ENCODE data around the gene MYO7B. TPM values are rescaled to one million over a fixed set of nuclear protein-coding genes. Genes with fewer than 3 reads are reported as not detected.

MYO7B gene
- polyA plus RNA-seq (2013) = 0.98 TPM

- no peak for DNase-seq
- no peaks in the 10 kb centered on the region for H3K36me3 ChIP-seq (ENCODE audit: control insufficient read depth in 4 of 4, insufficient read depth in 4 of 4, low read length in 3 of 4)
- H3K4me3 ChIP-seq (ENCODE audit: control insufficient read depth in 1 of 7, extremely low read depth in 1 of 7, insufficient read depth in 4 of 7, low read depth in 2 of 7, low read length in 6 of 7) = no peak within 1 kb of the TSS
- peaks cover 0 to 2% (median 0%) of the 10 kb centered on the region in 5 experiments for H3K27me3 ChIP-seq (replicated peaks in 2 of 5; ENCODE audit: control insufficient read depth in 4 of 5, insufficient read depth in 5 of 5, low read length in 4 of 5)
- H3K9me3 ChIP-seq (ENCODE audit: control extremely low read depth in 1 of 5, control insufficient read depth in 4 of 5, insufficient read depth in 2 of 5, low read depth in 1 of 5, low read length in 4 of 5) = peaks cover 0 to 1% (median 0%) of the 10 kb centered on the region in 5 experiments
- ChIA-PET POLR2A (no interaction called here), CTCF (no interaction called here)
- no peak within 1 kb of the TSS for H3K27ac ChIP-seq (ENCODE audit: insufficient read depth in 1 of 2, low read depth in 1 of 2, low read length in 2 of 2, poor library complexity in 1 of 2, severe bottlenecking in 2 of 2)
- 83% methylated on average over 9 of the region's 11 CpGs for WGBS (ENCODE audit: insufficient coverage)
- H3K4me1 ChIP-seq (ENCODE audit: control extremely low read depth in 1 of 4, control insufficient read depth in 4 of 4, insufficient read depth in 4 of 4, low read length in 3 of 4) = no peaks in the 10 kb centered on the region
Observed at GRCh38 chr2:127535422-127535901, at the start of gene MYO7B. TSS of gene MYO7B (plus strand) at chr2:127535683. CDS start at chr2:127559723, 24,040 bp downstream.

- Histone ChIP-seq H3K36me3 (ENCODE audit: control insufficient read depth in 4 of 4, insufficient read depth in 4 of 4, low read length in 3 of 4) (peaks cover 23 to 78% (median 38%) of the 10 kb centered on the region in 4 experiments), H3K4me1 (ENCODE audit: control extremely low read depth in 1 of 4, control insufficient read depth in 4 of 4, insufficient read depth in 4 of 4, low read length in 3 of 4) (peaks cover 20 to 38% (median 32%) of the 10 kb centered on the region in 4 experiments), H3K4me3 (ENCODE audit: control insufficient read depth in 1 of 7, extremely low read depth in 1 of 7, insufficient read depth in 4 of 7, low read depth in 2 of 7, low read length in 6 of 7) (peak overlapping the region in 3 of 7 experiments; percentile 5 to 65 (median 11)), H3K9me3 (ENCODE audit: control extremely low read depth in 1 of 5, control insufficient read depth in 4 of 5, insufficient read depth in 2 of 5, low read depth in 1 of 5, low read length in 4 of 5) (no peaks in the 10 kb centered on the region), H3K27me3 (replicated peaks in 2 of 5; ENCODE audit: control insufficient read depth in 4 of 5, insufficient read depth in 5 of 5, low read length in 4 of 5) (no peaks in the 10 kb centered on the region), H3K27ac (ENCODE audit: insufficient read depth in 1 of 2, low read depth in 1 of 2, low read length in 2 of 2, poor library complexity in 1 of 2, severe bottlenecking in 2 of 2) (peak overlapping the region; percentile 1 to 60)
- ChIA-PET CTCF (interaction anchor here (0.6 to 1.1 kb wide), 2 partner anchors 144 to 161 kb away, joined by 3 read pairs; no protein-coding TSS in a partner anchor), POLR2A (no interaction called here)
- 20% methylated on average over 4 of the region's 5 CpGs for WGBS (ENCODE audit: insufficient coverage)
- no peak for DNase-seq
Observed at GRCh38 chr2:127485694-127486071, 49.8 kb upstream of the MYO7B start.

DNA sequence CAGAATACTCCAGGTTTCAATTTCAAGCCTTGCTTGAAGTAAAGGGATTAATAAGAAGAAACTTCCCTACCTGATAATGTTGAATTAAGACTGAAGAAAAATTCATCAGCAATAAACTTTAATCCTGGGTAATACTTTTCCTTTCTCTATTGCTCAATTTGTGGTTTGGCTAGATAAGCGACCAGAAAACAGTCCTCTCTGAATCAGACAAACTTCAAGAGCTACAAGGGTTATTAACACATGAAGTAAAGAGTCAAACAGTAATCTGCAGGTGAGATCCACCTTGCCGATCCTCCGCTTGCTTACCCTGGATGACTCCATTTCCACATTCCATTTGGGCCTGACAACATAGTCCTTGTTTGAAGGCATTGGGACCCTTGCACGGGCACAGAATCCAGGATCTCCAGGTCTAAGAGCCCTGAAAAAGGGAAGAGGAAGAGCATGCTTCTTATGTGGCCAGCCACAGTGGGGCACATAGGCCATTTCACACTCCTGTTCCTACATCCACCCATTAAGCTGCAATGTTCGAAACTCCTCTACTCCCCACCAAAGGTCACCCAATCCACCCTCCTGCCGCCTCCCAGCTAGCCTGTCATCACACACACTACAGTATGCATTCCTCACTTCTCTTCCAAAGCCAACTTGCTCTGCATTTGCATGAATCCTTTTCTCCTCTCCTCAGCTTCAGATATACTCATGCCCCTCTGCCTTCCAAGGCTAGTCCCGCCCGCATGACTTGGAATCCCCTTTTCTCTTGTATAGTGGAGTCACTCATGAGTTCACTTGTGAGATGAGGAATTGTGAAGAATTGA lies 49.0 kb upstream of the MYO7B start:
- Histone ChIP-seq H3K36me3 (ENCODE audit: control insufficient read depth in 4 of 4, insufficient read depth in 4 of 4, low read length in 3 of 4) (peaks cover 22 to 76% (median 36%) of the 10 kb centered on the region in 4 experiments), H3K4me3 (ENCODE audit: control insufficient read depth in 1 of 7, extremely low read depth in 1 of 7, insufficient read depth in 4 of 7, low read depth in 2 of 7, low read length in 6 of 7) (peak overlapping the region in 3 of 7 experiments; percentile 24 to 65 (median 34)), H3K27ac (ENCODE audit: insufficient read depth in 1 of 2, low read depth in 1 of 2, low read length in 2 of 2, poor library complexity in 1 of 2, severe bottlenecking in 2 of 2) (peak overlapping the region; percentile 1 to 60), H3K27me3 (replicated peaks in 2 of 5; ENCODE audit: control insufficient read depth in 4 of 5, insufficient read depth in 5 of 5, low read length in 4 of 5) (no peaks in the 10 kb centered on the region), H3K4me1 (ENCODE audit: control extremely low read depth in 1 of 4, control insufficient read depth in 4 of 4, insufficient read depth in 4 of 4, low read length in 3 of 4) (peaks cover 20 to 38% (median 32%) of the 10 kb centered on the region in 4 experiments), H3K9me3 (ENCODE audit: control extremely low read depth in 1 of 5, control insufficient read depth in 4 of 5, insufficient read depth in 2 of 5, low read depth in 1 of 5, low read length in 4 of 5) (no peaks in the 10 kb centered on the region)
- 46% methylated on average over 5 of the region's 8 CpGs for WGBS (ENCODE audit: insufficient coverage)
- ChIA-PET POLR2A (no interaction called here), CTCF (interaction anchor here (0.6 to 1.1 kb wide), 3 partner anchors 20 to 162 kb away, joined by 3 to 4 read pairs (median 3); no protein-coding TSS in a partner anchor)
- DNase-seq = peak; percentile 34 to 67 (median 64)

DNA sequence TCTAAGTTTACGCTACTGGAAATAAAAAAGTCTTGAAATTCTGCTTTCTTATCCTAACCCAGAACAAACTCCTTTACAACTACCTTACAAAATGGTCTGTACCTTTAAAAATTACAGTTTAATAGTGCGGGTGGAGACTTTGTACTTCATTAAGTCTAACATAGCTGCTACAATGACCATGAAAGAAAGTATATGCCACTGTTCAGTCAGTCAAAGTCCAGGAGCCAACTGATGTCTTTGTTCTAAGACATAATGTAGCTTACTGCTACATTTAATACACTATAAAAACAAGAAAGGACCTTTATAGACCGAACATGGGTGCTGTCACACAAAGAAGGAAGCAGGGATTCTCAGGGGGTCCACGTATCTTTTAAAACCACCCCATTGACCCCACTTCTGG lies 45.2 kb upstream of the MYO7B start:
- WGBS (ENCODE audit: insufficient coverage) = 100% methylated on average over 2 of the region's 4 CpGs
- CTCF ChIA-PET = interaction anchor here (0.7 to 1.9 kb wide), 3 partner anchors 11 to 21 kb away, joined by 3 to 7 read pairs (median 4); no protein-coding TSS in a partner anchor

GRCh38 chr2:127498386-127498785 lies 37.1 kb upstream of the MYO7B start:
- Histone ChIP-seq H3K27ac (ENCODE audit: insufficient read depth in 1 of 2, low read depth in 1 of 2, low read length in 2 of 2, poor library complexity in 1 of 2, severe bottlenecking in 2 of 2) (no peak overlapping the region), H3K27me3 (replicated peaks in 2 of 5; ENCODE audit: control insufficient read depth in 4 of 5, insufficient read depth in 5 of 5, low read length in 4 of 5) (no peaks in the 10 kb centered on the region), H3K4me3 (ENCODE audit: control insufficient read depth in 1 of 7, extremely low read depth in 1 of 7, insufficient read depth in 4 of 7, low read depth in 2 of 7, low read length in 6 of 7) (no peak overlapping the region), H3K9me3 (ENCODE audit: control extremely low read depth in 1 of 5, control insufficient read depth in 4 of 5, insufficient read depth in 2 of 5, low read depth in 1 of 5, low read length in 4 of 5) (no peaks in the 10 kb centered on the region), H3K4me1 (ENCODE audit: control extremely low read depth in 1 of 4, control insufficient read depth in 4 of 4, insufficient read depth in 4 of 4, low read length in 3 of 4) (no peaks in the 10 kb centered on the region), H3K36me3 (ENCODE audit: control insufficient read depth in 4 of 4, insufficient read depth in 4 of 4, low read length in 3 of 4) (peaks cover 20 to 85% (median 57%) of the 10 kb centered on the region in 4 experiments)
- CTCF ChIA-PET = interaction anchor here (1.3 kb wide), 1 partner anchor 10 kb away, joined by 3 read pairs; no protein-coding TSS in a partner anchor
- POLR2A ChIA-PET = no interaction called here
- no CpG with 5 or more reads among the region's 2 CpGs for WGBS (ENCODE audit: insufficient coverage)
- DNase-seq = peak in 2 of 3 donors; percentile 32 to 35

More for the DNA sequence above, 45.2 kb upstream of the MYO7B start:
- Histone ChIP-seq H3K9me3 (ENCODE audit: control extremely low read depth in 1 of 5, control insufficient read depth in 4 of 5, insufficient read depth in 2 of 5, low read depth in 1 of 5, low read length in 4 of 5) (no peaks in the 10 kb centered on the region), H3K27me3 (replicated peaks in 2 of 5; ENCODE audit: control insufficient read depth in 4 of 5, insufficient read depth in 5 of 5, low read length in 4 of 5) (no peaks in the 10 kb centered on the region), H3K4me3 (ENCODE audit: control insufficient read depth in 1 of 7, extremely low read depth in 1 of 7, insufficient read depth in 4 of 7, low read depth in 2 of 7, low read length in 6 of 7) (no peak overlapping the region), H3K36me3 (ENCODE audit: control insufficient read depth in 4 of 4, insufficient read depth in 4 of 4, low read length in 3 of 4) (peaks cover 25 to 74% (median 46%) of the 10 kb centered on the region in 4 experiments), H3K27ac (ENCODE audit: insufficient read depth in 1 of 2, low read depth in 1 of 2, low read length in 2 of 2, poor library complexity in 1 of 2, severe bottlenecking in 2 of 2) (no peak overlapping the region), H3K4me1 (ENCODE audit: control extremely low read depth in 1 of 4, control insufficient read depth in 4 of 4, insufficient read depth in 4 of 4, low read length in 3 of 4) (peaks cover 17 to 27% (median 24%) of the 10 kb centered on the region in 4 experiments)
- no peak for DNase-seq
- POLR2A ChIA-PET = no interaction called here

- POLR2A ChIA-PET = no interaction called here
- H3K36me3 ChIP-seq (ENCODE audit: control insufficient read depth in 4 of 4, insufficient read depth in 4 of 4, low read length in 3 of 4) = peaks cover 14 to 67% (median 46%) of the 10 kb centered on the region in 4 experiments
- no CpG with 5 or more reads among the region's 2 CpGs for WGBS (ENCODE audit: insufficient coverage)
- no peaks in the 10 kb centered on the region for H3K9me3 ChIP-seq (ENCODE audit: control extremely low read depth in 1 of 5, control insufficient read depth in 4 of 5, insufficient read depth in 2 of 5, low read depth in 1 of 5, low read length in 4 of 5)
- H3K4me3 ChIP-seq (ENCODE audit: control insufficient read depth in 1 of 7, extremely low read depth in 1 of 7, insufficient read depth in 4 of 7, low read depth in 2 of 7, low read length in 6 of 7) = no peak overlapping the region
- H3K4me1 ChIP-seq (ENCODE audit: control extremely low read depth in 1 of 4, control insufficient read depth in 4 of 4, insufficient read depth in 4 of 4, low read length in 3 of 4) = peaks cover 0 to 12% (median 4%) of the 10 kb centered on the region in 4 experiments
- no peak for DNase-seq
- CTCF ChIA-PET = no interaction called here
- no peaks in the 10 kb centered on the region for H3K27me3 ChIP-seq (replicated peaks in 2 of 5; ENCODE audit: control insufficient read depth in 4 of 5, insufficient read depth in 5 of 5, low read length in 4 of 5)
- H3K27ac ChIP-seq (ENCODE audit: insufficient read depth in 1 of 2, low read depth in 1 of 2, low read length in 2 of 2, poor library complexity in 1 of 2, severe bottlenecking in 2 of 2) = no peak overlapping the region
Observed at GRCh38 chr2:127503491-127503890, 32.0 kb upstream of the MYO7B start.

Measured in common myeloid progenitor, CD34-positive (primary cell).